ENCODE results near the gene TMEM38B.
"Not testable (repeated sequence)": the region's sequence is repeated elsewhere in the genome, so short reads cannot be mapped to it uniquely, and the experiment has no call there.

The TMEM38B gene

GRCh38 chr9:105681724-105682123 is 12.6 kb upstream of the TMEM38B start:
- DNase-seq: no peak

DNA sequence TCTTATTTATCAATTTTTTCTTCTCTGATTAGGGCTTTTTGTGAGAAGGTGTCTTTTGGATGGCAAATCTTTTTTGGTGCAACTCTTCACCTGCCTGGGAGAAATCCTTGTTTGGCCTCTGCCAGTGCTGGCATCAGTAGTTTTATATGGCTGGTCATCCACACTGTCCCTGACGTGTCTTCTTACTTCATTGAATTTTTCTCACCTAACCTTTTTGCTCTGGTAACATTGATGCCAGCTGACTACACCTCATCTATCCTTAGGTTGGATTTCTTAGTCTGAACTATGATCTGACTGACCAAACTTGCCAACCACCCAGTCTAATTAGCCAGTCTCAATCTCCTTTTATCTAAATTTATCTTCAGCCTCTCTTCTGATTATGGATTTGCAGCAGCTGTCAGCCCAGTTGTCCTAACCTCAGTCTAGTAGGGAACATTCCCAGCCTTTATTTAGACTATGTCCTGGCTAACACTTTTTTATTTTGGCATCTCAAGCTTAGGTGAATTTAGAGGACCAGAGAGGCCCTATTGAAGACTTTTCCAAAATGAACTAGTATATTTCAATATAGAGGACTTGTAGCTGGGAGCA is 10.6 kb upstream of the TMEM38B start:
- no peak for DNase-seq

- no peak for DNase-seq
These were observed 7.4 kb upstream of the TMEM38B start for GRCh38 chr9:105686936-105687335.

DNA sequence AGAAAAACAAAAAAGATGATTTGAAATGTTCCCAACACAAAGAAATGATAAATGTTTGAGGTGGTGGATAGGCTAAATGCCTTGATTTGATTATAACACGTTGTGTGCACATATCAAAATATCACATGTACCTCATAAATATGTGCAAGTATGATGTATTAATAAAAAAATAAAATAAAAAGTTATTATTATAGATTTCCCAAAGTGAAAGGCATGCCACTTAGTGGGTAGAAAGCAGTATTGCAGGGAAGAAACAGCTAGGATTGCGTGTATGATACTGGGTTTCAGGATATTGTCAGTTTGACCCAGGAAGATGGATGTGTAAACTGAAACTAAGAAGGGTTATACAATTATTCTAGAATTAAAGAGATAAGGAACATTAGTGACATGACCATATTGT is 3.6 kb upstream of the TMEM38B start:
- no peak for DNase-seq

- peak in 5 of 14 donors; percentile 2 to 17 (median 14) for DNase-seq
These were observed 729 bp upstream of the TMEM38B start for GRCh38 chr9:105693435-105694189.

DNA sequence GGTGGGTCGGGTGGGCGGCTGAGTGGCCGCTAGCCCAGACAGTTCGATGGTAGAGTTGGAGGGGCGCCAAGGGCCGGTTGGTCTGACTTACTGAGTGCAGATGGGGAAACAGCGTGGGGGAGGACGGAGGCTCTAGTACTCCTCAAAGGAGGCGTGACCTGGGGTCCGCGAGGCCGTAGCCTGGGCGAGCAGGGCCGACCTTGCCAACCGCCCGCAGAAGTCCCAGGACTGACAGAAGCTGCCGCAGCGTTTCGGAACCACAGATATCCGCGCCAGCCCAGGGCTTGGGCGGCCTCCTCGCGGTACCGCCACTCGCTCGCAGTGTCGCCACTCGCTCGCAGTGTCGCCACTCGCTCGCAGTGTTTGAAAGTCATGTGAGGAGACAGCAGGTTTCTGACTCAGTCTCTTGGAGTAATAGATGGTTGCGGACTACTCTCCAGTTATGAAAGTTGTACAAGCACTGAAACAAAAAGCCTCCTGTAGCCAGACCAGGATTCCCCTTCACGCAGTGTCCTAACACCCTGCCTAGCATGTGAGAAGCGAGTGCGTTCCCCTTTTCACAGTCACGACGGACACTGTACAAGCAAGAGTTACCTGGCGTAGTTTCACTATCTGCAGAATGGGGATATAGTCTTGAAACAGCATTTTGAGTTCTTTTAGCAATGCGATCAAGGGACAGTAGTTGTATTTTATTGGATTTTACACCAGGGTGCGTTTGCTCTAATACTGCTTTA is 674 bp downstream of the TMEM38B start:
- DNase-seq: peak; percentile 52 to 88 (median 75)

- no peak for DNase-seq
These were observed 2.0 kb downstream of the TMEM38B start for GRCh38 chr9:105696219-105696793.

GRCh38 chr9:105697871-105698270 is 3.5 kb downstream of the TMEM38B start:
- no peak for DNase-seq

- no peak for DNase-seq
These were observed 4.1 kb downstream of the TMEM38B start for GRCh38 chr9:105698348-105698870.

- DNase-seq: no peak
These were observed 6.3 kb downstream of the TMEM38B start for GRCh38 chr9:105700668-105701067.

- DNase-seq: no peak
These were observed 6.8 kb downstream of the TMEM38B start for GRCh38 chr9:105701145-105701544.

DNA sequence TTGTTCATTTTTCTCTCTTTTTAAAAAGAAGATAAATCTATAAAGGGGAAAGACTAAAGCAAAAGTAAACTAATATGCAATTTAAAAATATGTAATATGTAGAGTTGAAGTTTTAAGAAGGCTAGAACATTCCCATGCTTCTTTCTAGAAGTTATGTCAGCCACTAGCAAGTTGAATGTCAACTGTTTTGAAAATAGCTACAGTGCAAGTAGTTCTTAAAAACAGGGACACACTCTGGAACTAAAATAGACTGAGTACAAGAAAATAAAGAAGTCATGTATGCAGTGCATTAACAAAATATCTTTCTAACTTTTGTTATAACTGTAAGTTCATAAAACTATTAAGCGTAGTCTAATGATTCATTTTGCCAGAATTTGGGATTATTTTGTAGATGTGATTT is 7.9 kb downstream of the TMEM38B start:
- no peak for DNase-seq

GRCh38 chr9:105703638-105704037 is 9.3 kb downstream of the TMEM38B start:
- not testable (repeated sequence) for DNase-seq

DNA sequence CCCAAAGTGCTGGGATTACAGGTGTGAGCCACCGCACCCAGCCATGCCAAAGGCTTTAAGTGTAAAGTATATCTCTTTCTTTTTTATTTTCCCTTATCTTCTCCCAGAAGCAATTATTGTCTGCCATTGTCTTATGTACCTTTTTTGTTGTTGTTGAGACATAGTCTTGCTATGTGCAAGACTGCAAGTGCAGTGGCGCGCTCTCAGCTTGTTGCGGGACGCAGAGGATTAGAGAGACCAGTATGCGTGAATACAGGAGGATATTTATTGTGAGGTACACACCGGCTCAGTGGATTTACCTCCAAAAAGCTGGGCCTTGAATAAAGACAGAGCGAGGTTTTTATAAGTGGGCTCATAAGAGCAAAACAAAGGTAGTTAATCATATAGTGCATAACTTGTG is 11.8 kb downstream of the TMEM38B start:
- no peak for DNase-seq

- no peak for DNase-seq
These were observed 14.1 kb downstream of the TMEM38B start for GRCh38 chr9:105708405-105708804.

DNA sequence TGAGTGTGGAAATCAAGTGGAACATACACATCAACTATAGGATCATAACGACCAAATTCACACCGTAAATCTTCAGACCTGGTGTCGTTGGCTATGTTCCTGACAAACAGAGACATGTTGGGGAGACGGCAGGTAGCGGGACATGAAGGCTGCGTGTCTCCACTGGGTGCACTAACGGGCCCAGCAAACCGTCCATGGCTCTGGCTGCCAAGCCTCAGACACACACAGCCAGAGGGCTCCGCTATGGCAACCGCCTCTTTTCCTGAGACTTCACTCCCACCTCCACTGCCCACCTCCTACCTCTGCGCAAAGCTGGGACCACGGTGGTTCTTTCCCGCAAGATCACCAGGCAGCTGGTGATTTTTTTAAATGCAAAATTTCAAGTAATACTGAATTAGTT is 16.3 kb downstream of the TMEM38B start:
- no peak for DNase-seq

GRCh38 chr9:105711867-105712266 is 17.5 kb downstream of the TMEM38B start:
- no peak for DNase-seq

DNA sequence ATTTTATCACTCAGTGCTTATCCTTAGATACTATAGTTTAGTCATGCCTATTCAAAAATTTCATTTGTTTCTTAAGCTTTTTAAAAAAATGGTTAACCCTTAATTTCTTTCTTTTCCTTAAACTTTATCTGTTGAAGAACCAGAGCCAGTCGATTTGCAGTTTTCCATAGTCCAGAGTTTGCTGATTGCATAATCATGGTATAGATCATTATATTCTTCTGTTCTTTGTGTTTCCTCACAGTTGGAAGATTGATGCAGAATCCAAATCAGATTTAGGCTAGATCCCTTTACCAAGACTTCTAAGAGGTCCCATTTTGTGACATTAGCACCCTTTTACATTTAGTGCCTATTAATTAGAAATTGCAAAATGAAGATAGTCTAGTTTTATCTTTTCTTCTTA is 18.0 kb downstream of the TMEM38B start:
- DNase-seq: no peak

DNA sequence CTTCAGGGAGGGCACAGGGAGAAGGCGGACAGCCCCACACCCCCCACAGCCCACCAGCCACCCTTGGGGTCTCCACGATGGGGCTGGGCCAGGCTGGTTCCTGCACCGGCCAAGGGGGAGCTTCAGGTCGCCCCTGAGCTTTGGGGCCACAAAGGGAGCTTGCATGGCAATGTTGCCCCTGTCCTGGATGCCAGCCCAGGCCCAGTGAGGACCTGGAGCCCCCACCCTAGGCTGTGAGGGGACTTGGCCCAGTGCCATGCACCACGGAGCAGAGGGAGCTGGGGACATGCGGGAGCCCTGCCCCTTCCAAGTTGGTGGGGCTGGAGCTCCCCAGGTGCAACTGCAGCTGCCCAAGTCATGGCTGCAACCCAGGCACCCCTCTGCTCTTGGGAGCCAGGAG is 18.4 kb downstream of the TMEM38B start:
- no peak for DNase-seq

DNA sequence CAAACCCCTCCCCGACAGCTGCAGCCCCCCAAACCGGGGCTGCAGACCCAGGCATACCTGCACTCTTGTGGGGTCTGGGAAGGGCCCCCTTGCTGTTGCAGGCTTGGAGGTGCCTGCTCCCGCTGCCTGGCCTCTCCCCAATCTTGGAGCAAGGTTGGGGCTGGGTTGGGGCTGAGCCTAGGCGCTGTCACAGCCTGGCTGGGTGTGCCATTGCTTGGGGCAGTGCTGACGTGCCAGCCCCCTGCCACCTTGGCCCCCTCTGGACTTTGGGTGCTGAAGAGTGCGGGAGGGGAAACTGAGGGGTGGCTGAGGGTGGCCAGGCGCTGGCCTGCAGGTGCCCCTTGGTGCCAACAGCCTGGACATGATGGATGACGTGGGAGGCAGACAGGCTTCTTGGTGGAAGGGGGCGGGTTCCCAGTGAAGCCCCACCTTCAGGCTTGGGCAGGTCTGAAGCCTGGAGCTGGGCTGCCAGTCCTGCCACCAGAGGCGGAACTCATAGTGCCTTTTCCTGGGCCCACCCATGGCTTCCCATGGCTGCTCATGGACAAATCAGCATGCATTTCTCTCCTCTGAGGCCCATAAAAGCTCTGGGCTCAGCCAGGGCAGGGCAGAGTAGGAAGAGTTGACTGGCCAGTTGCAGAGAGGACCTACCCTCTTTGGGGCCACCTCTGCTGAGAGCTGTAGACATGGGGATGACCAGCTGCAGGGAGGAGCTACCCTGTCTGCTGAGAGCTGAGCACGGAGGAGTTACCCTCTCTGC is 19.1 kb downstream of the TMEM38B start:
- DNase-seq: no peak

DNA sequence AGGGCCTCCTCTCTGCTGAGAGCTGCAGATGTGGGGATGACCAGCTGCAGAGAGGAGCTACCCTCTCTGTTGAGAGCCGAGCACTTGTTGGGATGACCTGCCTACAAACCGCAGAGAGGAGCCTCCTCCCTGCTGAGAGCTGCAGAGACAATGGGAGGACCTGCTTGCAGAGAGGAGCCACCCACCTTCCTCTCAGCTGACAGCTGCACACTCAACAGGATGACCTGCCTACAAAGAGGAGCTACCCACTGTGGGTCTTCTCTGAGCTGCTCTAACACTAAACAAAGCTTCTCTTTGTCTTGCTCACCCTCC is 19.6 kb downstream of the TMEM38B start:
- no peak for DNase-seq

- no peak for DNase-seq
These were observed 21.8 kb downstream of the TMEM38B start for GRCh38 chr9:105716146-105716545.

GRCh38 chr9:105722099-105722498 is 27.8 kb downstream of the TMEM38B start:
- no peak for DNase-seq
